SKM-1 (cell line): ENCODE measurements around the gene PCF11.
A peak's percentile ranks its signal among the peaks of the same experiment; 100 is the strongest.
"Not testable (repeated sequence)": the region's sequence is repeated elsewhere in the genome, so short reads cannot be mapped to it uniquely, and the experiment has no call there.

ENCODE experiments used
- DNase-seq: peaks from one replicate; lab custom pipeline; 2025; ENCODE audit not compliant: unreplicated experiment; lab: John Stamatoyannopoulos, UW

Gene PCF11

DNA sequence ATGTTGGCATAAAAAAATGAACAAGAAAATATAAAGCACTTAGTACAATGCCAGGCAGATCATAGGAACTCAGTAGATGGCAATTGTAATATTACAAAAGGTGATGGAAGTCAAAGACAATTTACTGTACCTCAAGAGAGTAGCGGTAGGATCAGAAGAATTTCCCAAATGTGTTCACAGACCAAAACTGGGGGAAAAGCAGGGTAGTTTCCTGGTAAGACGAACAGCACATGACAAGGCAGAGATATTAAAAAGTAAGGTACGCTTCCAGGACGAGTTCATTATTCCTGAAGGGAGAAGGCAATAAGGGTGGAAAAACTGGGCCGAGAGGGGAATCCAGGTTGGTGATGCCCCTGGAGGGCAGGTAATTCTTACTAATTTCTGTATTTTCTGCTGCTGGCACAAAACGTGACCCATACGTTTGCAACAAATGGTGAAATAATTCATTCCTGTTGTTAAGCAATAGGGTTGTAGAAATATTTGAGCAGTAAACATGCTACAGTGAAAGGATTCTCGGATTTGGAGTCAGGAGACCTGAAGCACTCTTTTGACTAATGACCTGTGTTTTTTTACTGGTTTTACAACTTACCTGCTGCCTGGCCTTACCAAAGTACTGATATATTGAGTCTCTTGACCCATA is 35.8 kb downstream of the PCF11 start:
- no peak for DNase-seq

DNA sequence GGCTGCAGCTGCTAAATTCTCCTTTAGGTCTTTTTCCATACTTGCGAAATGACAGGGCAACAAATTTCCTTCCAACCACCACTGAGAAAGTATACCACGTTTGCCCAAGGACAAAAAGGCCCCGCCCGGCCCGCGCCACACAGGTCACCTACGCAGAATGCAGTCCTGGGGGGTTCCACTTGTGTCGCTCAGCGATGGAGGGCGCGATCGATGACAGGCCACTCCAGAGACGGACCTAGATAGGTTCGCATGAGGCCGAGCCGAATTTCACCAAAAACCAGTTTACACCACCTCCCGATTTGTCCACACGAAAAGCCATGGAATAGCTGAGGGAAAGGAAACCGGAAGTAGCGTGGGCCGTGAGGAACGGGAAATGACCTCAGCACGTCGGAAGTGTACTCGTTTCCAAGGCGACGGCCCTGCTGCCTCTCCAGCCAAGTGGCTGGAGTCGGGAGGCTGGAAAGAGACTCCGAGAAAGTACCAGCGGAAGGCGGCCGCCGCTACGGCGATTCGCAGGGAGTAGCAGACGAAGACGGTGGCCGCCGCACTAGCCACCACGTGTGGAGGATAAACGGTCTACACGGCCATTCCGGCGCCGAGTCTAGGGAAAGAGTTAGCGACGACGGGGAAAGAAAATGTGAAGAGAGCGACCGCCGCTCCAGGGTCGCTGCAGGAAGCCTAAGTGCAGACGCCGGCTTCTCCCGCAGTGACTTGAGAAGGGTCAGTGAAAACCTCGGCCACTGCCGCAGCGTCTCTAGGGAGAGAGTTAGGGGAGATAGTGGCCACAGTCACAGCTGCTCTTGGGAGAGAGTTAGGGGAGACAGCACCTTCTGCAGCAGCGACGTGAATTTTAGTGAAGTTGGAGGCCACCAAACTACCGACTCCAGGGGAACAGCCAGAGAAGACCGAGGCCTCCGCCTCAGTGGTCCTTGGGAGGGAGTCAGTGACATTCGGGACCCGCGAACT is 36.7 kb downstream of the PCF11 start, which contains the start of gene ANKRD42:
ANKRD42 (plus strand) TSS at position 398 of the 966 bp plus-strand sequence. CDS start 959 bp downstream, outside the sequence.
- DNase-seq: peak; percentile 87

DNA sequence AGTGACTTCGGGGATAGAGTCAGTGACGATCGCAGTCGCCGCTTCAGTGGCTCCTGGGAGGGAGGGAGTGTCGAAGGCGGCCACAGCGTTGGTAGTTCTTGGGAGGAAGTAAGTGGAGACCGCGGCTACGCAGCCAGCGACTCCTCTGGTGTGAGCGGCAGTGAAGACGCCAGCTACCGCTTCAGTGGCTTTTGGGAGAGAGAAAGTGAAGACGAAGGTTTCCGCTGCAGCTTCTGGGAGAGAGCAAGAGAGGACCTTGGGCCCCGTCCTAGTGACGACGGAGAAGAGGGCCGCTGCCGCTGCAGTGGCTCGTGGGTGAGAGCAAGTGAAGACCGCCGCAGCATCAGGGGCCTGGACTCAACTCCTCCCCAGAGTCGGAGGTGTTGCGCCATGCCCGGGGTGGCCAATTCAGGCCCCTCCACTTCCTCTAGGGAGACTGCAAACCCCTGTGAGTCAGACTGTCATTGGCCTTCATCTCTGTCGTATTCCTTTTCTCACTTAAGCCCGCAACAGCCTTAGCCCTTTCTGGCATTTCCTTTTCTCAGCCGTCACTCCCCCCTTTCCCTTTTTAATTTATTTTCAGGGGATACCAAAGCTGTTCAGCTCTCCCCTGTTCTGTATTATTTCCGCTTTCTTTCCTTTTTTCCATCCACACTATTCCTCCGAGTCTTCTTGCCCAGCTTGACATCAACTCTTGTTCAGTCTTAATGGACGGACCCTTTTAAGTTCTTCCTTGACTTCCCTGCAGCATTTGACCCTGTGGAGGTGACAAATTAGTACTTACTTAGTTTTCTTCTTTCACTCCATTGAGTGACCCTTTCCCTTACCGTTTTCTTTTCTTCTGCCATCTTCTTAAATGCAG is 37.6 kb downstream of the PCF11 start:
- DNase-seq: peak; percentile 74

DNA sequence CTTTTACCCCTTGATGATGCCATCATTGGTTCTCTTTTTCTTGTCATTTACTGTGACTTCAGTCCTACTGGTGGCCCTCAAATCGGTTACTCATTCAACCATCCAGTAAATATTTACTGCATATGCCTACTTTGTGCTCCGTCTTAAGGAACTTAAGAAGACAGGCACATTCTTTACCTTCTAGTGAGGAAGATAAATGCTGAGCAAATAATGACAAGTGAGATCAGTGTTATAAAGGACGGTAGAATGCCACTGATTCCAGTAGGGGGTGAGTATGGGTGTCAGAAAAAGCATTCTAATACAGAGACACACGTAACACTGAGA is 38.2 kb downstream of the PCF11 start:
- DNase-seq: no peak

DNA sequence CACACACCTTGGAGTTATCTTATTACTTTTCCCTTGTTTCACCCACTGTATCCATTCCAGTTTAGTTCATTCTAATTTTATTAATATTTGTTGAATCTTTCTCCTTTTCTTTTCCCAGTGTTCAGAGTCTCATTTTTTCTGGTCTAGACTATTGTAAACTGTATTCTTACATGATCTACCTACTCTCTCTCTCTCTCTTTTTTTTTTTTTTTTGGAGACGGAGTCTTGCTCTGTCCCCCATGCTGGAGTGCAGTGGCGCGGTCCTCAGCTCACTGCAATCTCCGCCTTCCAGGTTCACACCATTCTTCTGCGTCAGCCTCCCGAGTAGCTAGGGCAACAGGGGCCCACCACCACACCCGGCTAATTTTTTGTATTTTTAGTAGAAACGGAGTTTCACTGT is 38.7 kb downstream of the PCF11 start:
- no peak for DNase-seq

DNA sequence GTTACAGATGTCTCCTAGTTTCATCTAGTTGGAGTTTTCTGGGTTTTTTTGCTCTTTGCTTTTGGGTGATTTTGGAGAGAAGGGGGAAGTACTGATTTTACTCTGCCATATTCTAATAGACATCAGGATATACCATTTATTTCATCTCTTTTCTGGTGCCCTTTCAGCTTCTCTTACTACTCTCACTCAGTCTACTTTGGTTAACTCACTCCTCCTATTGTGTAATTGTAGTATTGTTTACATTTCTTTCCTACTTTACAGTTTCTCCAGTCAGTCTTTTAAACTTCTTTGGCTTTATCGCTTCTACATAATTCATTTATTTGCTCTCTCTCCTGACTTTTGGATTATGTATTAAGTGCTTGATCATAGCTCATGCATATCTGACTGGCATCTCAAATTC is 43.1 kb downstream of the PCF11 start:
- no peak for DNase-seq

DNA sequence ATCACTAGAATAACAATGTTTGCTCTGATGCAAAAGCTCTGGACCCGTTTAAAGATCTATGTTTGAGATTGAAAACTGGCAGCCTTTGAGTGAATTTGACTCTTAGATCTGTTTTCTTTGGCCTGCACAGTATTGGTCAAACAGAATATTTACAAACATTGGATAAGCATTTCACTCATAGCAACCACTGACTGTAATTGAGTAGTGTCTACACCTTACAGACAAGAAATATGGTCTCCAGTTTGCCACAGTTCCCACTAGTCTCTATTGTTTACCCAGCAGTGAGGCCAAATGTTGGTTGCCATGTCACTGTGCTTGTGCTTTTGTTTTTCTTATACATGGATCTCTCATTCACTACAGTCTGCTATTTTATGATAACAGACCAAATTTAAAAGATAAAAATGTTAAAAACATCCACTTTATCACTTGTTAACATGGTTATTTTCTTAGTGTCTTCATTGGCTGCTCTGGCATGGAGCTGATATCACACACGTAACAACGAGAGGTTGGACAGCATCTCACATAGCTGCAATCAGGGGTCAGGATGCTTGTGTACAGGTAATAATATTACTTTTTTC is 48.8 kb downstream of the PCF11 start:
- DNase-seq: no peak

DNA sequence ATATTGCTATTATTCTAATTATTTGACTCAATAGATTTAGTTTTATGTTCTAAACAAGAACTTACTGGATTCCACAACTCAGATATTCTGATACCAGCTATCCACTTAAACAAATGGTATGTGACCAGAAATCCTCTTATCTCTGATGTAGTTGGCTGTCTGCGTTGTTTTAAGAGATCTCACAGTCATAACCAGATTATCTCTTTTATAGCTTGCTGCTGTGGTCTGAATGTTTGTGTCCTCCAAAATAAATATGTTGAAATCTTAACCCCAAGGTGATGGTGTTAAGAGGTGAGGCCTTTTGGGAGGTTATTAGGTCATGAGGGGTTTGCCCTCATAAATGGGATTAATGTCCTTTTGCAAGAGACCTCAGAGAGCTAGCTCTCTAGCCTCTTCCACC is 49.3 kb downstream of the PCF11 start:
- DNase-seq: no peak

DNA sequence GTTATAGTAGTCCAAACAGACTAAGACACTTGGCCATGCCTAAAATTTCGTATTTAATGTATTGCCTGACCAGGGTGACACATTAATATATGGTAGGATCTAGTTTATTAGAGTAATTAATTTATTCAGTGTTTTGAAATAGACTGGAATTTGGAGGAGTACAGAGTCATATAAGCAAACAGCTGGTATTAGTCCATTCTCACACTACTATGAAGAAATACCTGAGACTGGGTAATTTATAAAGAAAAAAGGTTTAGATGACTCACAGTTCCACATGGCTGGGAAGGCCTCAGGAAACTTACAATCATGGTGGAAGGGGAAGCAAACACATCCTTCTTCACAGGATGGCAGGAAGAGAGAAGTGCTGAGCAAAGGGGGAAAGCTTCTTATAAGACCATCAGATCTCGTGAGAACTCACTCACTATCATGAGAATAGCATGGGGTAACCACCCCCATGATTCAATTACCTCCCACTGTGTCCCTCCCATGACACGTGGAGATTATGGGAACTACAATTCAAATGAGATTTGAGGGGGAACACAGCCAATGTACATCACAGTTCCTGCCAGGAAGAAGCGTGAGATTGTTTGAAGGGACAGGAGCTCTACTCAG is 49.9 kb downstream of the PCF11 start:
- not testable (repeated sequence) for DNase-seq

DNA sequence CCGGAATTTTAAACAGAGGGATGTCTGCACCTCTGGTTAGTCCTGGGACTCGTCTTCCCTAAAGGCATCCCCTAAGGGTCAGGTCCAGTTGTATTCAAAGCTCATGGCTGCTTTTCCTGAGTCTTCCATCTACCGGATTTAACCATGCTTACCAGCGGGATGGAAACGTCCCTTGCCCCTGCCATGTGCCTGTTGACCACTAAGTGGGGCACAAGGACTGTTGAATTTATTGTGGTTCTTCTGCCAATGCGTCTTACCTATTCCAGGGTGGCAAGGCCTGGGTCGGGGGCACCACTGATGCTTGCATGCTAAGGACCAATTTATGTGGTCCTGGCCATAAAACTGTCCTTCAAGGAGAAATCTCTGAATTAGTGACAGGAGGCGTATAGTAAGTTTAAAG is 62.2 kb downstream of the PCF11 start:
- DNase-seq: no peak

DNA sequence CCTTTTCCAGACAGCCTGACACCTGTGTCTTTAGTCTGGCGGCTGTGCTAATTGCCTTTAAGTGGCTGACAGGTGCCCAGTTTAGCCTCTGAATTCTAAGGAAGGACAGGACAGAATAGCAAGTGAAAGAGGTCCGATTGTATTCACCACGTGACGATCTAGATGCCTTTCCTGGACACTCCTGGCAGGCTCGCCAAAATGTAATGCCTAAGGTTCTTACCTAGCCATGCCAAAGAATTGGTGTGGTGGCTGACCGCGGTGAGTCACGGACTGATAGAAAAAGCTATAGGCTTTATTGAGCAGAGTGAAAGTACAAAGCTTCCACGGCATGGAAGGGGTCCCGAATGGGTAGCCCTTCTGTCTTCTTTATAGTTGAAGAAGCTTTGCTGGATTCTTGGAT is 63.3 kb downstream of the PCF11 start:
- no peak for DNase-seq

DNA sequence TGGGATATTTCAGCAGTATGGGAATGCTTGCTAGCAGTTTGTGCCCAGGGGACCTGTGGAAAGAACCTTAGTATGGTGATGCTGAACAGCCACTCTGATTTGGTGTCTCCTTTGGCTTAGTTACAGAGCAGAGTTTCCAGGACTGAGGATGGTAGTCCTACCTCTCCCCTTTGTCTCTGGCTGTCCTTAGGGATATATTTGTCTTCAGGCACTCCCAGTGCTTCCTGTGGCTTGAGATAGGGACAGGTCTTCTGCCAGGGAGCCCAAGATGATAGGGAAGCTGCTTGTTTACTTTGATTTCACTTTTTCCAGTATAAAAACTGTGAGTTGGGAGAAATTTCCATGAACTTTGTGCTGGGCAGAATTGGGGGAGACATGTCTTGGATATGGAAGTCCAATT is 64.8 kb downstream of the PCF11 start:
- no peak for DNase-seq

DNA sequence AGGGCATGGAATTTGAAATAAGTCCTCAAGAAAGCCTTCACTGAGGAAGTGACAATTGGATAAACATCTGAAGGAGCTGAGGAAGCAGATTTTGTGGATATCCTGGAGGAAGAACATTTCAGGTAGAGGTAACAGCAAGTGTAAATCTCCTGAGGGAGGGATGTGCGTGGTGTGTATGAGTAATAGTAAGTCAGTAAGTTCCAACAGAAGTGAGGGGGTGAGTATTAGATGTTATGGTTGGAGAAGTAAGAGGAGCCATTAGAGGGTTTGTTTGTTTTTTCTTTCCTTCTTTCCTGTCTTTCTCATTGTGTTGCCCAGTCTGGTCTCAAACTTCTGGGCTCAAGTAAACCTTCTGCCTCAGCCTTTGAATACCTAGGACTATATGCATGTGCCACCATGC is 65.6 kb downstream of the PCF11 start:
- DNase-seq: no peak

DNA sequence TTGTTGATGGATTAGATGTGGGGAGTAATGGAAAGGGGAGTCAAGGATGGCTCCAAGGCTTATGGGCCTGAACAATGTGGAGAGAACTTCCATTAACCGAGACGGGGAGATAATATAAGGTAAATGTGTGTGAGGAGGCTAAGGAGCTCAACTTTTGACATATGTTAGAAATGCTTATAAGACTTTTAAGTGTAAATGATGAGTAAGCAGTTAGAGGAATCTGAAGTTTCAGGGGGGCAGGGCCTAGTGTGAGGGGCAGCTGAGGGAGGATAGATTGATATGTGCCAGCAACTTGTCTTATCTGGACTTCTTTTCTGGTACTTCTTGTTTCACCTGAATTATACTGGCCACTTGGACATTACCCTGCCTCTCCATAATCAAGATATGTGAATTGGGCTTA is 66.5 kb downstream of the PCF11 start:
- DNase-seq: no peak

DNA sequence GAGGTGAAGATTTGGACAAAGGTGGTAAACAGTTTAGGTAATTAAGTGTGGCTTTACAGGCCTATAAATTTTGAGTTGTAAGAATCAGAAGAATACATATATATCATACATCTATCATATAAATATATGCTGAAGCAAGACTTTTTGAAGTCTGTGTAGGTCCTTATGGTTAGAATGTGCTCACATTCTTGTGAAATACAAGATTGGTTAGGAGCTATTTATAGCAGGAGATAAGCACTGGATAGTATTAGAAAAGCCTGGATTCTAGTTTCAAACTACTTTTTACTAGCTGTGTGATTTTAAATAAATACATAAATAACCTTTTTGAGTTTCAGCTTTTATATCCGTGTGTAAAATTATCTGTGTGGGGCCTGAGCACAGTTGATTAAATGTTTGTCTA is 78.9 kb downstream of the PCF11 start:
- DNase-seq: no peak
